AG08395 (cell line): ENCODE results near the gene ACTL10.
"Not testable (repeated sequence)": the region's sequence is repeated elsewhere in the genome, so short reads cannot be mapped to it uniquely, and the experiment has no call there.

Source experiments
- DNase-seq: peaks from one replicate; pipeline ENCODE4 v3.0.0; 2012; ENCODE audit warnings: mixed read lengths, low spot score

ACTL10 gene

GRCh38 chr20:33697129-33697528 lies 30.4 kb downstream of the ACTL10 start:
- DNase-seq, result peak; percentile 82

GRCh38 chr20:33698966-33699365 lies 32.2 kb downstream of the ACTL10 start:
- not testable (repeated sequence) for DNase-seq

DNA sequence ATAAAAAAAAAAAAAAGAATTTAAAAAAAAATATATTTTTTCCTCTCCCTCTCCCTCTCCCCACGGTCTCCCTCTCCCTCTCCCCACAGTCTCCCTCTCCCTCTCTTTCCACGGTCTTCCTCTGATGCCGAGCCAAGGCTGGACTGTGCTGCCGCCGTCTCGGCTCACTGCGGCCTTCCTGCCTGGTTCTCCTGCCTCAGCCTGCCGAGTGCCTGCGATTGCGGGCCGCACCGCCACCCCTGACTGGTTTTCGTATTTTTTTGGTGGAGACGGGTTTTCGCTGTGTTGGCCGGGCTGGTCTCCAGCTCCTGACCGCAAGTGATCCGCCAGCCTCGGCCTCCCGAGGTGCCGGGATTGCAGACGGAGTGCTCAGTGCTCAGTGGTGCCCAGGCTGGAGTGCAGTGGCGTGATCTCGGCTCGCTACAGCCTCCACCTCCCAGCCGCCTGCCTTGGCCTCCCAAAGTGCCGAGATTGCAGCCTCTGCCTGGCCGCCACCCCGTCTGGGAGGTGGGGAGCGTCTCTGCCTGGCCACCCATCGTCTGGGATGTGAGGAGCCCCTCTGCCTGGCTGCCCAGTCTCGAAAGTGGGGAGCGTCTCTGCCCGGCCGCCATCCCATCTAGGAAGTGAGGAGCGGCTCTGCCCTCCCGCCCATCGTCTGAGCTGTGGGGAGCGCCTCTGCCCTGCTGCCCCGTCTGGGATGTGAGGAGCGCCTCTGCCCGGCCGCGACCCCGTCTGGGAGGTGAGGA lies 34.1 kb downstream of the ACTL10 start:
- not testable (repeated sequence) for DNase-seq

GRCh38 chr20:33701629-33702450 lies 35.1 kb downstream of the ACTL10 start:
- DNase-seq, result no peak

GRCh38 chr20:33702861-33703260 lies 36.1 kb downstream of the ACTL10 start:
- no peak for DNase-seq

DNA sequence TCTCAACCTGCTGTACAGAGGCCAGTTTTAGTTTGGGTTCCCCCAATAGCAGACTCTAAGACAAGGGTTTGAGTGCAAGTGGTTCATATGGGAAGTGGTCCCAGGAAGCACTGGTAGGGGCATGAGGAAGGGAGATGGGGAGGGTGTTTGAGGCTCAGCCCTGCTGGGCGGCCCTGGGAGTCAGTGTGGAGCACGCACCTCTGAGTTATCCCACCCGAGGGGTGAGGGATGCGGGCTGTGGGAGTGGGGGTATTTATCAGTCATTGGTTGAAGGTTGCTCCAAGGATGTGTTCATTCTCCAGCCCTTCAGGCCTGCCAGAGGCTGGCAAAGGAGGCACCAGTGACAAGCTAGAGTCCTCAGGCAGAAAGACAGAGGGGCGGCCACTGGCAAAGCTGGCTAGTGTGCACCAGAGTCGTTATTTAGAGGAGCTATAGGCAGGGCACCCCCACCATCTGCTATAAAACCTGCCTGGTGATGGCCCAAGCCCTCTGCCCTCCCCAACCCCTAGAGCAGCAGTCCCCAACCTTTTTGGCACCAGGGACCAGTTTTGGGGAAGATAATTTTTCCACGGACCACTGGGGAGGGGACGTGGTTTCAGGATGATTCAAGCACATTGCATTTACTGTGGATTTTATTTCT lies 36.9 kb downstream of the ACTL10 start:
- DNase-seq, result no peak

- no peak for DNase-seq
Observed at GRCh38 chr20:33704197-33704924, 37.6 kb downstream of the ACTL10 start.

- DNase-seq, result no peak
Observed at GRCh38 chr20:33707668-33708067, 40.9 kb downstream of the ACTL10 start.

DNA sequence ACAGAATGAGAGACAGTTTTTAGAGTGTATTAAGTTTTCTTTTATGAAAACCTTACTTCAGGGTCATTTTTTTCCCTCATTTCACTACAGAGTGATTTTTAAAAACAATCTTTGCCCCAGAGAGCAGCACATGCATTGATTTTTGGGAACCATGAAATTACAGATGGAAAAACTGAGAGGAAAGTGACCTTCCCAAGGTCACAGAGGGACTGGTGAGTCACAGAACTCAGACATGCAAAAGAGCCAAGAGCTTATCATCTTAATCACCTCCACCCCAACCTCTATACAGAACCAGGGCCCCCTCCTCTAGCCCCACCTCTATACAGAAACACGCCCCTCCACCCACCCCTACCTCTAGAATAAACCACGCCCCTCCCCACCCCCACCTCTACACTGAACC lies 42.7 kb downstream of the ACTL10 start:
- DNase-seq, result no peak

DNA sequence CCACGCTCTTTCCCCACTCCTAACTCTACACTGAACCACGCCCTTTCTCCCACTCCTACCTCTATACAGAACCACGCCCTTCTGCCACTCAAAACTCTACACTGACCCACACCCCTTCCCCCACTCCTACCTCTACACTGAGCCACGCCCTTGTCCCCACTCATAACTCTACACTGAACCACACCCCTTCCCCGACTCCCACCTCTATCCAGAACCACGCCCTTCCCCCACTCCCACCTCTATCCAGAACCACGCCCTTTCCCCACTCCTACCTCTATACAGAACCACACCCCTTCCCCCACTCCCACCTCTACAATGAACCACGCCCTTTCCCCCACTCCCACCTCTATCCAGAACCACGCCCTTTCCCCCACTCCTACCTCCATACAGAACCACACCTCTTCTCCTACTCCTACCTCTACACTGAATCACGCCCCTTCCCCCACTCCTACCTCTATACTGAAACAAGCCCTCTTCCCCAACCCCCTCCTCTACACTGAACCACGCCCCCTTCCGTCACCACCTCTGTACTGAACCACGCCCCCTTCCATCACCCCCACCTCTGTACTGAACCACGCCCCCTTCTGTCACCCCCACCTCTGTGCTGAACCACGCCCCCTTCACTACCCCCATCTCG lies 43.3 kb downstream of the ACTL10 start:
- no peak for DNase-seq

DNA sequence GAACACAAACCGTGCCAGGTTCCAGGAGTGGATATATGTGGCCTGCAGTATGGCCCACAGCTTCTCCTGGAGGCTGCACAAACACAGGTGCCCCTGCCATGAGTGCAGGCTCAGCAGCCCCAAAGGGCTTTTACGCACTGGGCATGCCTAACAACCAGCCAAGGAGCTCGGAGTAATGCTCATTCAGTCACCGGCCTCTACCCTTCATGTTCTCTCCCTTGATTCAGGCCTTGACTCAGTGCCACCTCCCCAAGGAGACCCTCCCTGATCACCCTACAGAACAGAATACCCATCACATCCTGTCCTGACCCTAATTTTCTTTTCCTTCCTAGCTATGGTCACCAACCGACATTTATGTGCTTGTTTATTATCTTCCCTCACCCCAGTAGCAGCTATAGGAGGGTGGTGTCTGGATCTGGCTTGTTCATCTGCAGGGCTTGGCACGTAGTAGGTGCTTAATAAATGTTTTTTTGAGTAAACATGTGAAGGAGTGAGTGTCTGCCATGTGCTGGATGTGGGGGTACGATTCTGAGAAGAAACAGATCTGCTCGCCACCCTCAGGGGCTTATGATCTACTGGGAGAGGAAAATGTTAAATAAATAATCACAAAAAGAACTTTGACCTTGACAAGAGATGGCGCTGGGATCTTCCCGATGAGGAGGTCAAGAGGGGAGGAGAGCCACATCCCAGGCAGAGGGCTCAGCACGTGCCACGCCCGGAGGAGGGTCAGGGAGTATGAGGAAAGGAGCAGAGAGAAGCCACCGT lies 44.1 kb downstream of the ACTL10 start:
- no peak for DNase-seq

DNA sequence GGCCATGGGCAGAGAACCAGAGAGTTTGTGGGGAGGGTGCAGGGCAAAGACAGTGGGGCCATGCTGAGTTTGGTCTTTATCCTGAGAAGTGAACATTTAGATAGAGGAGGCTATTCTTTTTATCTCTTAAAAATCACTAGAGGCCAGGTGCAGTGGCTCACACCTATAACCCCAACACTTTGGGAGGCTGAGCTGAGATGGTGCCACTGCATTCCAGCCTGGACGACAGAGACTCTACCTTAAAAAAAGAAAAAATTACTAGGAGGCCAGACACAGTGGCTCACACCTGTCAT lies 44.6 kb downstream of the ACTL10 start:
- DNase-seq, result no peak

DNA sequence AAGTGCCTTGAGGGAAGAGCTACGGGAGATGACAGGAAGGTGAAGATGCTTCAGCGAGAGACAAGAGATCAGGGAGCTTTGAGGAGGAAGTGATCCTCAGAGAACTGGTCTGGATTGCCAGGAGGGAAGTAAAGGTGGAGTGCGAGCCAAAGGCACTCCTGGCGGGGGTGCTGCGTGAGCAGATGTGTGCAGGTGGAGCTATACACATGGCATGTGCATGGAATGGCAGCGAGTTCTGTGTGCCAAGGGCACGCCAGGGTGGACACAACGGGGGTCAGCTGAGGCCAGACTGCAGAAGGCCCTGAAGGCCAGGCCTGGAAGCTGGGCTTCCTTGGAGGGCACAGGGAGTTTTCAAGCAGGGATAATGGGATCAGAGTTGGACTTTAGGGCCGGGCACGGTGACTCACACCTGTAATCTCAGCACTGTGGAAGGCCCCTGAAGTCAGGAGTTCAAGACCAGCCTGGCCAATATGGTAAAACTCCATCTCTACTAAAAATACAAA lies 47.2 kb downstream of the ACTL10 start:
- DNase-seq, result no peak

- no peak for DNase-seq
Observed at GRCh38 chr20:33716498-33716897, 49.8 kb downstream of the ACTL10 start.
